Parathyroid adenoma (tissue), 2 donors: Measurements from ENCODE around the gene TCF4.

ENCODE experiments used
- H2AFZ ChIP-seq: fragments of 300-600 bp; sonication (generic); one replicate; pipeline ENCODE4 v1.7.0; 2017; ENCODE audit warnings: antibody characterized with exemption, mild to moderate bottlenecking
- H3K27ac ChIP-seq: fragments of 300-600 bp; sonication (generic); one replicate; pipeline ENCODE4 v1.7.0; 2017
- H3K27me3 ChIP-seq: fragments of 300-600 bp; sonication (generic); one replicate; pipeline ENCODE4 v1.7.0; 2017; ENCODE audit warnings: low read length; ENCODE audit not compliant: control insufficient read depth, insufficient read depth
- H3K36me3 ChIP-seq: fragments of 300-600 bp; sonication (generic); one replicate; pipeline ENCODE4 v1.7.0; 2017; ENCODE audit warnings: low read length; ENCODE audit not compliant: control insufficient read depth, insufficient read depth
- H3K4me1 ChIP-seq: fragments of 300-600 bp; sonication (generic); one replicate; pipeline ENCODE4 v1.7.0; 2017; ENCODE audit warnings: control low read depth
- H3K4me2 ChIP-seq: fragments of 300-600 bp; sonication (generic); one replicate; pipeline ENCODE4 v1.7.0; 2017; ENCODE audit warnings: low read length
- H3K4me3 ChIP-seq: fragments of 300-600 bp; sonication (generic); one replicate; pipeline ENCODE4 v1.7.0; 2017; ENCODE audit warnings: low read depth, low read length
- H3K79me2 ChIP-seq: fragments of 300-600 bp; sonication (generic); one replicate; pipeline ENCODE4 v1.7.0; 2017; ENCODE audit warnings: control low read depth
- H3K9ac ChIP-seq: fragments of 300-600 bp; sonication (generic); one replicate; pipeline ENCODE4 v1.7.0; 2017; ENCODE audit warnings: mild to moderate bottlenecking
- H3K9me3 ChIP-seq: fragments of 300-600 bp; sonication (generic); one replicate; pipeline ENCODE4 v1.7.0; 2017; ENCODE audit warnings: low read length; ENCODE audit not compliant: control insufficient read depth
- CTCF ChIP-seq: fragments of 300-600 bp; sonication (generic); IDR thresholded peaks from one replicate; pipeline ENCODE4 v1.7.0; 2017; ENCODE audit warnings: antibody characterized with exemption, mild to moderate bottlenecking
- donor health status: primary hyperparathyroidism.

The TCF4 gene

DNA sequence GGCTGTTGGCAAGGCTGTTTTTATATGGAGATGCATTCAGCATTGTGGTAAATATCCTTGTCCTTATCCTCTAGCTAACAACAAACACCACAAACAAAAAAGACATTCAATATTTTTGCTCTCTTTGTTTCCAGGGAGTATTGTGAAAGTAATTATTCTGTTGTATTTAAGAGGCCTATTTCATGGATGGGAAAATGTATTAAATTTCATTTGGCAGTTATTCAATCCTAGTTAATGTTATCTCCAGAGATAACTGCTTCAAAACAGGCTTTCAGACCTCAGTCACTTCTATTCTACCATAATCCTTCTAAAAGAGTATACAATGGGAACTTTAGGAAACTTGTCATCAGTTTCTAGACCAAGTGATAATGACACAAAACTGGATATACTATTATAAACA is 348.3 kb downstream of the TCF4 start:
- H3K36me3 ChIP-seq = no peaks in the 10 kb centered on the region
- H3K27me3 ChIP-seq = no peaks in the 10 kb centered on the region
- no peaks in the 10 kb centered on the region for H3K9me3 ChIP-seq
- no peak for TF ChIP-seq CTCF
- no peak overlapping the region for H3K4me2 ChIP-seq
- no peak overlapping the region for H3K4me3 ChIP-seq
- H3K4me1 ChIP-seq = no peaks in the 10 kb centered on the region
- H3K9ac ChIP-seq = no peak overlapping the region
- H3K27ac ChIP-seq = no peak overlapping the region
- H3K79me2 ChIP-seq = no peaks in the 10 kb centered on the region
- H2AFZ ChIP-seq = no peak overlapping the region

DNA sequence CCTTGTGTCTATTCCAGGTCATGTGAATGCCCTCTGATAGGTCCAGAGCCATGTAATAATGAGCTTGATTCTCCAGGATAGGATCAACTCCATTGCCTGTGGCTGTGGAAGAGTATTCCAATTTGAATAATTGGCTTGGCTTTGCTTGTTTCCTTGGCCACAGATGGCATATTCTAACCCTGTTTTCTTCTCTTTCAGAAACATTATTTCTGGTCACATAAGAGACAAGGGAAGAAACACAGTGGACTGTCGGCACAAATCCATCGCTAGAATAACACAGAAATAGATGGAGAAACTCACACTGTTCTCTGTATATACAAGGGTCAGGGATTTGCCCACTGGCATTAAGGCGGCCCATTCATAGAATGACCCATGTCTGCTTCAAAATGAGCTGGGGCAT is 350.3 kb downstream of the TCF4 start:
- no peak overlapping the region for H3K27ac ChIP-seq
- TF ChIP-seq CTCF = no peak
- H3K27me3 ChIP-seq = no peaks in the 10 kb centered on the region
- H3K4me3 ChIP-seq = no peak overlapping the region
- no peak overlapping the region for H2AFZ ChIP-seq
- peaks cover 4% of the 10 kb centered on the region for H3K36me3 ChIP-seq
- no peak overlapping the region for H3K9ac ChIP-seq
- no peak overlapping the region for H3K4me2 ChIP-seq
- H3K4me1 ChIP-seq = no peaks in the 10 kb centered on the region
- no peaks in the 10 kb centered on the region for H3K9me3 ChIP-seq
- no peaks in the 10 kb centered on the region for H3K79me2 ChIP-seq

DNA sequence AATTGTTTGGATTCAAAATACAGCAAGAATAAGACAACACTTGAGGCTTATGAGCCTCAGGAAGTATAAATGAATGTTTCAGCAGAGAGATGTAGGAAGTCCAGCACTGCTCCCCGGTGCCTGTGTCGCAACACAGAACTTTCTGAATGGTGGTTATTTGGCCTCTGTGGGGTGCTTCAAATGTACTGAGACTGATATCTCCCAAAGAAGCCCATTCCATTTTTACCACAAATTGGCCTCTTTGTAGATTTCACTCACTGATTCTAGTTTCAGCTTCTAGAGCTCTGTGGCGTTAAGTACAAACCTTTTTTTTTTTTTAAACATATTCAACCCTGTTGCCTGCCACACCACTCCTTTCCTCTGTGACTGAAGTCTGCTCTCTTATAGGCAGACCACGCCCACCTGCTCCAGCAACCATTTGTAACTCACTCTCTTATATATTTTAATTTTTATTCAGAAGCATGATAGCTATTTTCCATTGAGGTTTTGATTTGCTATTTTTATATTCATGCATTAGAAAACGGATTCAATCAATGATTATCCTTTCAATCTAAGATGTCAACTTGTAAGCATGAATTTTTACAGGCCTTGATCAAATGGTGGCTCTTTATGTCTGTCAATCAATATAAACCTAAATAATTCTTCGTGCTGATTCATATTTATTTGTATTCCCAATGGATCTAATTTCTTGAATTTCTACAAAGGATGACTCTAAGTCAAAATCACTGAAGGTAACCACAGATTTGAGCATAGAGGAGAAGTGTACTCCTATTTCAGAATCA is 351.7 kb downstream of the TCF4 start:
- no peak overlapping the region for H3K4me2 ChIP-seq
- no peak overlapping the region for H3K27ac ChIP-seq
- no peak overlapping the region for H3K9ac ChIP-seq
- no peak overlapping the region for H3K4me3 ChIP-seq
- H2AFZ ChIP-seq = no peak overlapping the region
- no peak for TF ChIP-seq CTCF
- H3K36me3 ChIP-seq = peaks cover 4% of the 10 kb centered on the region
- H3K9me3 ChIP-seq = no peaks in the 10 kb centered on the region
- H3K27me3 ChIP-seq = no peaks in the 10 kb centered on the region
- H3K79me2 ChIP-seq = no peaks in the 10 kb centered on the region
- H3K4me1 ChIP-seq = no peaks in the 10 kb centered on the region

DNA sequence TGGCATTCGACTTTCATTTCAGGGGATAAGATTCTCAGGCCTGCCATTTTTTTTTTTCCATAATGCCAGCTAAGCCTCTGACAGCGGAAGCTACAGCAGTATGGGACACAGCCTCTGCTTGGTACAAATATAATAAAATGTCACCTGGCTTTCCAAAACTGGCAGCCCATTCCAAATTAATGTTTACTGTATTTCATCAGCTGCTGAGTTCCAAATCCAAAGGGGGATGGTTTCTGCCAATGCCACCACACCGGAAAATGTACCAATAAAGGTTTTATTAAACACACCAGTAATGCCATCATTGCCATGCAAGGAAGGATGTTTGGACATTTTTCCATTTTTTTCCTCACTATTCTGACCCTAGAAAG is 352.9 kb downstream of the TCF4 start:
- no peaks in the 10 kb centered on the region for H3K79me2 ChIP-seq
- H3K4me3 ChIP-seq = no peak overlapping the region
- no peaks in the 10 kb centered on the region for H3K4me1 ChIP-seq

More for the DNA sequence above, 352.9 kb downstream of the TCF4 start:
- Histone ChIP-seq H3K9me3 (no peaks in the 10 kb centered on the region), H2AFZ (no peak overlapping the region), H3K27ac (no peak overlapping the region), H3K9ac (no peak overlapping the region), H3K27me3 (no peaks in the 10 kb centered on the region), H3K36me3 (peaks cover 4% of the 10 kb centered on the region), H3K4me2 (no peak overlapping the region)
- TF ChIP-seq CTCF = no peak
